ENCODE measurements around the gene THAP6. TPM values are rescaled to one million over a fixed set of nuclear protein-coding genes. Genes with fewer than 3 reads are reported as not detected.

Gene THAP6
- total RNA-seq, 1 donor from 2014 or later = 22.8 TPM

DNA sequence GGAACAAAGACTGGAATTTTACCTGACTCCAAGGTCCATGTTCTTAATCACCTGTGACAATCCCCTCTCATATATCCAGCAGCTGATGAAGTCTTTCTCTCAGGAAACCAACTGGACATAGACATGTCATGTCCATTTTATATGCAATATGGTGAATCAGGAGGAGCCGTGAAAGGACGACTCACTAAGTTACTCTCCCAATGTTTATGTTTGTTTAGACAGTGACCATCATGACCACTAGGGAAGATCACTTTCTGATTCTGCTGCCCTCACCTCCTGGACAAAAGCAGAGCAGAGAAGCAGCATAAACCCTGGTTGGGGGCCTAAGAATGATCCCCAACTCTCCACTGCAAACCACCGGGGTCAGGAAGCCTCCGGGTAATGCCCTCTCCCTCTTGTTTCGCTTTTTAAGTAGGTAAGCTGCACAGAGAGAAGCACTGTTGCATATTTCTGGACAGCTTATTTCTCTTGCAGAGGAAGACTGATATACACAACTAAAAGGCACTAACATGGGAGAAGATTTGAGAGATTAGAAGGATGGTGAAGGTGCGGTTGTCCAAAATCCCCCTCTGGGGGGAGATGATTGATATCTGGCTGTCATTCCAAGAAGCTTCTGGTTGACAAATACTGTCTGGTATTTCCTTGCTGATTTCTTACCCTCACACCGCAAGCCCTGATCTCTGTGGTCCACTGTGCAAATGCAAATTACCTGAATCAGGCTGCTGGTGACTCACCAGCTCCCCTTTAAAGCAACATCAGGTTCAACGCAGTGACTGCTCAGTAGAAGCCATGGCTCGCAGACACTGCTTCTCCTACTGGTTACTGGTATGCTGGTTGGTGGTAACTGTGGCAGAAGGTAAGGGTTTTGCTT is 41.3 kb downstream of the THAP6 start, which contains the start of gene ODAPH:
Gene ODAPH, plus strand, starts transcription at position 773 of the 871 bp plus-strand sequence. Its CDS starts 17 bp downstream, at position 790.
- Histone ChIP-seq H3K9me3 (replicated peaks) (no peaks in the 10 kb centered on the region), H3K4me1 (no peaks in the 10 kb centered on the region), H3K36me3 (no peaks in the 10 kb centered on the region), H3K27me3 (ENCODE audit: low read depth) (peaks cover 36% of the 10 kb centered on the region), H3K4me3 (no peak within 1 kb of the TSS), H3K27ac (replicated peaks) (no peak within 1 kb of the TSS)
- TF ChIP-seq, protein P1, sequence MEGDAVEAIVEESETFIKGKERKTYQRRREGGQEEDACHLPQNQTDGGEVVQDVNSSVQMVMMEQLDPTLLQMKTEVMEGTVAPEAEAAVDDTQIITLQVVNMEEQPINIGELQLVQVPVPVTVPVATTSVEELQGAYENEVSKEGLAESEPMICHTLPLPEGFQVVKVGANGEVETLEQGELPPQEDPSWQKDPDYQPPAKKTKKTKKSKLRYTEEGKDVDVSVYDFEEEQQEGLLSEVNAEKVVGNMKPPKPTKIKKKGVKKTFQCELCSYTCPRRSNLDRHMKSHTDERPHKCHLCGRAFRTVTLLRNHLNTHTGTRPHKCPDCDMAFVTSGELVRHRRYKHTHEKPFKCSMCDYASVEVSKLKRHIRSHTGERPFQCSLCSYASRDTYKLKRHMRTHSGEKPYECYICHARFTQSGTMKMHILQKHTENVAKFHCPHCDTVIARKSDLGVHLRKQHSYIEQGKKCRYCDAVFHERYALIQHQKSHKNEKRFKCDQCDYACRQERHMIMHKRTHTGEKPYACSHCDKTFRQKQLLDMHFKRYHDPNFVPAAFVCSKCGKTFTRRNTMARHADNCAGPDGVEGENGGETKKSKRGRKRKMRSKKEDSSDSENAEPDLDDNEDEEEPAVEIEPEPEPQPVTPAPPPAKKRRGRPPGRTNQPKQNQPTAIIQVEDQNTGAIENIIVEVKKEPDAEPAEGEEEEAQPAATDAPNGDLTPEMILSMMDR (IDR thresholded peaks at IDR 0.05; ENCODE audit: borderline replicate concordance) = no peak
- no peak for DNase-seq
- intact Hi-C loops (cut with micrococcal nuclease) = no loop called here

DNA sequence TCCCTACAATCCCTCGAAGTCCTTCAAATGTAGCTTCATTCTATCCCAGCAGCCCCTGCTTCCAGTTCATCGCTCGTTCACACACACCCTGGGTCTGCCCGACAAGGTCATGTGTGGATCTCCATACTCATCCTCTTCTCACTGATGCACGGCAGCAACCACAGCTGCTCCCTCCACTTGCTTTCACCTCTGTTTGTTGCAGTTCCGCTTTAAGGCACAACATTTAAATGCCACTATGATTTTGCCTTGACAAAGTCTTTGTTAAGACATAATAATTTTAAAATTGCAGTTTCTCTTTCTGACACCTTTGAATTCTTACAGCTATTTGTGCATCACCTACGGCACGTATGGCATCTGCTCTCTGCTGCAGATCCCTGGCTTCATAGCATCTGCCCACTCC is 43.4 kb downstream of the THAP6 start:
- TF ChIP-seq, protein P1 (IDR thresholded peaks at IDR 0.05; ENCODE audit: borderline replicate concordance) = no peak
- H3K4me3 ChIP-seq = no peak overlapping the region
- intact Hi-C loops (cut with micrococcal nuclease) = no loop called here

DNA sequence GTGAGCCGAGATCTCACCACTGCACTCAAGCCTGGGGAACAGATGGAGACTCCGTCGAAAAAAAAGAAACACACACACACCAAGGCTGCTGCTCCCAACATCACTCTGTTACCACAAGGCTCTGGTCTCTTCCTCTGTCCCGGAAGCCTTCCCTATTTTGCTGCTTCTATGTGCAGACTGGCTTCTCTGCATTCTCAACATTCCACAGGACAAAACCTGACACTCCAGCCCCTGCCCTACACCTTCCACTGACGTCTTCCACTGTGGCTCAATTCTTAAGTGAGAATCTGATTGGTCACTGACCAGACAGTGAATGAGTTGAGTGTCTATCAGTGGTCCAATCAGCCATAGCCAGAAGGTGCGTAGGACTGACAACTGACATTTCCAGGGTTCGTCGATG is 47.5 kb downstream of the THAP6 start:
- Histone ChIP-seq H3K4me3 (no peak overlapping the region), H3K9me3 (replicated peaks) (no peaks in the 10 kb centered on the region), H3K27me3 (ENCODE audit: low read depth) (peaks cover 29% of the 10 kb centered on the region), H3K4me1 (no peaks in the 10 kb centered on the region), H3K27ac (replicated peaks) (no peak overlapping the region), H3K36me3 (no peaks in the 10 kb centered on the region)
- TF ChIP-seq, protein P1 (IDR thresholded peaks at IDR 0.05; ENCODE audit: borderline replicate concordance) = no peak
- intact Hi-C loops (cut with micrococcal nuclease) = no loop called here
- DNase-seq = no peak

More for the DNA sequence above, 43.4 kb downstream of the THAP6 start:
- no peak overlapping the region for H3K27ac ChIP-seq (replicated peaks)
- DNase-seq = no peak
- H3K4me1 ChIP-seq = no peaks in the 10 kb centered on the region
- no peaks in the 10 kb centered on the region for H3K36me3 ChIP-seq
- H3K9me3 ChIP-seq (replicated peaks) = no peaks in the 10 kb centered on the region
- peaks cover 39% of the 10 kb centered on the region for H3K27me3 ChIP-seq (ENCODE audit: low read depth)

DNA sequence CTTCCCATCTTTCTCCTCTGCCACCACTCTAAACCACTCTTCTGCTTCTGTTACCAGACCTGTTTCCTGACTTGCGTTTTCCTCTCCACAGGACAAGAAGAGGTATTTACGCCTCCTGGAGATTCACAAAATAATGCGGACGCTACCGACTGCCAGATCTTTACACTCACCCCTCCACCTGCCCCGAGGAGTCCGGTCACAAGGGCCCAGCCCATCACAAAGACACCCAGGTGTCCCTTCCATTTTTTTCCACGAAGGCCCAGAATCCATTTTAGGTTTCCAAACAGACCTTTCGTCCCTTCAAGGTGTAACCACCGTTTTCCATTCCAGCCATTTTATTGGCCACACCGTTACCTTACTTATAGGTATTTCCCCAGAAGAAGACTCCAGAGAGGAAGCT is 49.8 kb downstream of the THAP6 start:
- Histone ChIP-seq H3K4me3 (no peak overlapping the region), H3K27ac (replicated peaks) (no peak overlapping the region), H3K4me1 (no peaks in the 10 kb centered on the region), H3K27me3 (ENCODE audit: low read depth) (peaks cover 17% of the 10 kb centered on the region), H3K9me3 (replicated peaks) (no peaks in the 10 kb centered on the region), H3K36me3 (no peaks in the 10 kb centered on the region)
- intact Hi-C loops (cut with micrococcal nuclease) = no loop called here
- TF ChIP-seq, protein P1 (IDR thresholded peaks at IDR 0.05; ENCODE audit: borderline replicate concordance) = no peak
- DNase-seq = no peak

DNA sequence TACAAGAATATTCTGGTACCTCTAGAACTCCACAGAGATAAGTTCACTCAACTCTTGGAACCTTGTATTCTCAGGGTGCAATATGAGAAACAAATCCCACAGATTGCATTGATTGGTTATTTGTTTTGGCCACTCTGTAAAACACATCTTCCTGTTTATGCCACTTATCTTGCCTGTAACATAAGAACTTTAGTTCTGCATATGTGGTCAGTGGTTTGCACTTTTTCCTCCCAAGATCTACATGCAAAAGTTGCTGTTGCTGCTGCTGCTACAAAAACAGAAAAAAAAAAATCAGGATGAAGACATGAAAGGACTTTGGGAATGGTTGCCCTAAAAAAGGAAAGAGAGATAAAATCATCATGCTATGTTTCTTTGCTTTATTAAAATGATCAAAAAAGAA is 51.2 kb downstream of the THAP6 start:
- Histone ChIP-seq H3K27ac (replicated peaks) (no peak overlapping the region), H3K27me3 (ENCODE audit: low read depth) (peaks cover 19% of the 10 kb centered on the region), H3K36me3 (no peaks in the 10 kb centered on the region), H3K4me1 (no peaks in the 10 kb centered on the region), H3K9me3 (replicated peaks) (no peaks in the 10 kb centered on the region), H3K4me3 (no peak overlapping the region)
- TF ChIP-seq, protein P1 (IDR thresholded peaks at IDR 0.05; ENCODE audit: borderline replicate concordance) = no peak
- no peak for DNase-seq
- intact Hi-C loops (cut with micrococcal nuclease) = no loop called here
